GM21723 (cell line): ENCODE results near the gene PSMD8.
"Not testable (repeated sequence)": the region's sequence is repeated elsewhere in the genome, so short reads cannot be mapped to it uniquely, and the experiment has no call there.

ENCODE experiments used
- ATAC-seq: cut with Tn5 transposase; IDR thresholded peaks from one replicate; pipeline ENCODE4 v1.9.1; 2021; ENCODE audit warnings: mild to moderate bottlenecking, moderate library complexity; ENCODE audit not compliant: unreplicated experiment

PSMD8 gene

DNA sequence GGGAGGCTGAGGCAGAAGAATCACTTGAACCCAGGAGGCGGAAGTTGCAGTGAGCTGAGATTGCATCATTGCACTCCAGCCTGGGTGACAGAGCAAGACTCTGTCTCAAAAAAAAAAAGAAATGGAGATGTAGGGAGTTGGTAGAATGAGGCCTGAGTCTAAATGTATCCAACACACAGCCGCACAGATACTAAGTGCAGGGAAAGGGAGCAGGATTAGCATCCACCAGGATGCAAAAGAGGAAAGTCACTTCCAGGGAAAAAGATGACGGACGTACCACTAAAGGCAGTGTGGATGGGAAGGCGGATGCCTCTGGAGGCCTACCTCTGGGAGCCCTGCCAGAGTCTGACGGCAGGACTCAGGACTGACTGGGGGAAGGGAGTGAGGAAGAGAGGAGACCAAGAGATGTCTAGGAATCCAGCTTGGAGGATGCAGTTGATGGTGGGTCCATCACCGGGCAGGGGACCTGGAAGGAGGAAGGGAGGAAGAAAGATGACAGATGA lies 35.3 kb downstream of the PSMD8 start:
- ATAC-seq, result no peak

DNA sequence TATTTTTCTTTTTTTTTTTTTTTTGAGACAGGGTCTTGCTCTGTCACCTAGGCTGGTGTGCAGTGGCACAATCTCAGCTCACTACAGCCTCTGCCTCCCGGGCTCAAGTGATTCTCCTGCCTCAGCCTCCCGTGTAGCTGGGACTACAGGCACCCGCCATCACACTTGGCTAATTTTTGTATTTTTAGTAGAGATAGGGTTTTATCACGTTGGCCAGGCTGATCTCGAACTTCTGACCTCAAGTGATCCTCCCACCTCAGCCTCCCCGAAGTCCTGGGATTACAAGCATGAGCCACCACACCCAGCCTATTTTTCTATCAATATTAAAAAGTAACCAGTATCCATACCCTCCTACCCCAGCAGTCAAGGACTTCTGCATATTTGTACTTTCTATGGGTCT lies 36.0 kb downstream of the PSMD8 start:
- not testable (repeated sequence) for ATAC-seq

DNA sequence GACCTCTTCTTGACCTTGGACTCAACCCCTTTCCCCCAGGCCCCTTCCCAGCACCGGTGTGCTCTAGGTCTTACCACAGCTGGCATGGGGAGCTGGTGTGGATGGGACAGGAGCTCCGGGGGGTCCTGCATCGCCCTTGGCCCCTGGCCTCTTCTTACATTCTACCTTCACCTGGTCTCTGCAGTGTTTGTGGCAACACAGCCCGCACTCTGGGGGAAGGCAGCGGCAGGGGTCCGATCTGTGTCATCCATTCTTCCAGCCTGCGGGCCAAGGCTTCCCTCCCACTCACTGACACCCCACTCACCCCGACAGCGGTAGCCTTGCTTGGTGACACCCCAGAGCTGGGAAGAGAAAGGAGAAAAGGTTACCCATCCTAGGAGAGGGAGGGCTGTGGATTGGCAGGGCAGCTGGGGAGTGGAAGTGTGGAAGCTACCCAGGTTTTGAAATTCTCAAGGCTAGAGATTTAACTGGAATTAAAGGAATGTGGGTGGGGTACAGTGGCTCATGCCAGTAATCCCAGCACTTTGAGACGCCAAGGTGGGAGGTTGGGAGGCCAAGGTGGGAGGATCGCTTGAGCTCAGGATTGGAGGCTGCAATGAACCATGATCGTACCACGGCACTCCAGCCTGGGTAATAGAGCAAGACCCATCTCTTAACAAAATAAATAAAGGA lies 36.8 kb downstream of the PSMD8 start:
- no peak for ATAC-seq

DNA sequence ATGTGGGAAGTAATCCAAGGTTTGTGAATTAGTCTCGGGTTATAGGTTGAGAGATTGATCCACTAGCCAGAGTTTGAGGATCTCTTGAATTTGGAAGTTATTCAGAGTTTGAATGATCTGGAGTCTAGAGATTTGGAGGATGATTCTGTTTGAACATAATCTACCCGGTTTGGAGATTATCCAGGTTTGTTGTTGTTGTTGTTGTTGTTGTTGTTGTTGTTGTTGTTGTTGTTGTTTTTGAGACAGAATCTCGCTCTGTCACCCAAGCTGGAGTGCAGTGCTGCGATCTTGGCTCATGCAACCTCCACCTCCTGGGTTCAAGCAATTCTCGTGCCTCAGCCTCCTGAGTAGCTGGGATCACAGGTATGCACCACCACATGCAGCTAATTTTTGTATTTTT lies 37.5 kb downstream of the PSMD8 start:
- not testable (repeated sequence) for ATAC-seq

DNA sequence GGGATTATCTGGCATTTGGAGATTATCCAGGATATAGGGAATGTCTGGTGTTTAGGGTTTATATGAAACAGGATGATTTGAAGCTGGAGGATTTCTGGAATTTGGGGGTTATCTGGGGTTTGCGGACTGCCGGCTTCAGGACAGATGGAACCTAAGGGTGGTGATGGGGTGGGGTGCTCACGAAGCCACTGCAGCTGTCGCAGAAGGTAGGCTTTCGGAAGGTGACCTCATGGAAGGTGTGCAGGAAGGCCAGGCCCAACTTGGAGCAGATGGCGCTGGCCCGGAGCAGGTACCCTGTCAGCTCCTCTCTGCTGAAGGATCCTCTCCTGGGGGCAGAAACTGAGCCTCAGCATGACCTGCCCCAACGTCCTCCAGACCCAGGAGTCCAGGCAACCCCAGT lies 38.1 kb downstream of the PSMD8 start:
- ATAC-seq, result no peak

DNA sequence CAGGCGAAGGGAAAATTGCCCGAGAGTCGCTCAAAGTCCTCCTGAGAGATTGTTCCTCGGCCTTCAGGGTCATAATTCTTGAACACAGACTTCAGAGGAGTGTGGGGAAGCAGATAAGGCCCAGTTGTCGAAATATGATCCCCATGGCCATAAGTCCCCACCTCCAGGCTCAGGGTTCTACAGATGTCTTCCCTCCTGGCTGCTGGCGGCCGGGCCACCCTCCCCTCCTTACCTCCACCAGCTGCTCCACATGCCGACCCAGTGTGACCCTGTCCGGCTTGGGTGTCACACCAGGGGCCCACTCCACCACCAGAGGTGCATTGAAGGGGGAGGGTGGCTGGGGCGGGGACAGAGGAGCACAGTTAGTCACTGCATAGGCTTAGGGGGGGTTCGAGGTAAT lies 38.6 kb downstream of the PSMD8 start:
- no peak for ATAC-seq

DNA sequence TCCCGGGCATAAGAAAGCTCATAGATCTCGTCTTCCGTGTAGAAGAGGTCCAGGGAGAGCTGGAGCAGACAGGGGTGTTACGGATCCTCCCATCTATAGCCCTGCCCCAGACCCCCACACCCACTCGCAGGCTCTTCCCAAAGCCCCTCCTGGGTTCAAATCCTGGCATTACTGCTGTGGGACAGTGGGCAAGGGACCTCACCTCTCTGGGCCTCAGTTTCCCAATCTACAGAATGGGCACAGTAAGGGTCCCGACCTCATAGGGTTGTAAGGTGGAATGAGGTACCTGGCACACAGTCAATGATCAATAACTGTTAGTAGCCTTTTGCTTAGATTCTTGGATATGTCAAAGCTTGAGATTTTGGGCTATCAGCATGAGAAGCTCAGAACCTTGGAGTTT lies 39.0 kb downstream of the PSMD8 start:
- no peak for ATAC-seq

DNA sequence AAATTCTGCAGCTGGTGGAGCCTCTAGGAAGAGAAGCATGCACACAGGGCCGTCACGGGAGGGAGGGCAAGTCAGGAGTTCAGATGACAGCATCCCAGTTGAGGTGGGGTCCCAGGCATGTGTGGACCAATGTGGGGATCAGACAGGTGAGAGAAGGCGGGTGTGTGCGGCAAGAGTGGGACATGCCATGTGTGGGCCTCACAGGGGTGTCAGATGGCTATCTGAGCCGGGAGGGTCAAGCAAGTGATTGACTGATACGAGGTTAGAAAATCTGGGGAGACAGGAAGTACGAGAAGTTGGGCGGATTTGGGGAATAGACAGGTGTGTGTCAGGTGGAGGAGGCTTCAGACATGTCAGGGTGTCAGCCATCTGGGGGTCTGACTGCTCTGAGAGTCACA lies 42.8 kb downstream of the PSMD8 start:
- no peak for ATAC-seq

DNA sequence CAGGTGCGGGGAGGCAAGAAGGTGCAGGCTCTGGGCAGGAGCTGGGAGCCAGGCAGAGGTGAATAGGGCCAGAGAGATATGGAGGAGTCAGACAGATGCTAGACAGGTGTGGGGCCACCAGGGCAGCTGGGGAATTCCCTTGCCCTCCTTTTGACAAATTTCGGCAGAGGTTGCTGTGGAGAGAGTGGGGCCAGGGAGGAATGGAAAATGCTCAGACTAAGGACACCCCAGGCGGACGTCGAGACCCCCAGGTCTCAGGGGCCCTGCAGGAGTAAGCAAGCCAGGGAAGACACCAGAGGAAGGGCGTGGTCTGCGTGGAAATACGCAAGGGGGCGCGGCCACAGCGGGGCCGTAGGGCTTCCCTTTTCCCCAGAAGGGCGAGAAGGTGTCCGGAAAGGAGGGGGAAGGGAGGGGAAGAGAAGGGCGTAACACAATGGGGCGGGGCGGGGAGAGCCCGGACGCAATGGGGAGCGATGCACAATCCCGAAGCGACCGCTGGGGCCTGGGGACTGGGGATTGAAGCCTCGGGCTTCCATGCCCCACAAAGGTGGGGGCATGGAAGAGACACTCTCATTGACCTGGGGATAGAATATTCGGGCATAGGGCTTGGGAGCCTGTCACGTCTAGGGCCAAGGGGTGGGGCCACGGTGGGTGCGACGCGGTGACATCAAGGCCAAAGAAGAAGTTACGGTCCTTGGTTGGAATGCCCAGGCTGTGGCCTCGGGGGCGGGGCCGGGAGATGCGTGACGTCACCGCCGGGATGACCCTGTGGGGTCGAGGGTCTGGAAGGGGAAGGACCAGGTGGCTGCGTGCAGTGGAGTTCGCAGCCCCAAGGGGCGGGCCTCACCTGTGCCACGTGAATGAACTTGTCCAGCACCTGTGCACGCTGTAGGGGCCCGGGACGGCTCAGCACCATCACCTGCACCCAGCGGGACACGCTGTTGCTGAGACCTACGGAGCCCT lies 43.5 kb downstream of the PSMD8 start:
- no peak for ATAC-seq

DNA sequence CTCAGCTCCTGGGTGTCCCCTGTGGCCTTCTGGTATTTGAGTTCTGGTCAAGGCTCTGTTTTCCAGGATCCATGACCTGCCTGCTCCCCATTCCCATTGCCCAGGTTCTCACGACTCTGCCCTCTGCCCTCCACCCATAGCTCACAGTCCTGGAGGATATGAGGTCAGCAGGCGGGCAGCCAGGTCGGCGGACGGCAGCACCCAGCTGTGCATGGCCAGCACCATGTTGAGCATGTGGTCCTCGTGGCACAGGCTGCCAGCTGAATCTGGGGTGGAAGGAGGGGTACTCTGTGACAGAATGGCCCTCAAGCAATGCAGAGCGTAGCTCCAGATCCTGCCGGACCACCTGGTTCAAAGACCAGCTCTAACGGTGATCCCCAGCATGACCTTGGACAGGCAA lies 46.6 kb downstream of the PSMD8 start:
- no peak for ATAC-seq

DNA sequence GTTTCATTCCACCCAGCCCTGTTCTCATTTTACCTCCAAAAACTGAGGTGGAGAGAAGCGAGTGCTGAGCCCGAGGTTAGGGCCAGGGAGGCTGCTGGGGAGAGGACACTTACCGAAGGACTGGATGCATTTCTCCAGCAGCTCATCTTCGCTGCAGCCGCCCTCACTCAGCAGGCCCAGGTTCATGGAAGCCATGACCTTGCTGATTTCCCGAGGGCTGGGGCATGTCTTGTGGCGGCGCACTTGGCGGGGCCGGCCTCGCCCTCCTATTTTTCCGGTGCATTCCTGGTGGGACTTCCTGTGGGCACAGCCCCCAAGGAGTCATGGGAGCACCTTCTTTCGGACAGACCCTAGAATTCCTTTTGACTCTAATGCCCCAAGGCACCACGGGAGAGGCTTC lies 47.5 kb downstream of the PSMD8 start:
- no peak for ATAC-seq

DNA sequence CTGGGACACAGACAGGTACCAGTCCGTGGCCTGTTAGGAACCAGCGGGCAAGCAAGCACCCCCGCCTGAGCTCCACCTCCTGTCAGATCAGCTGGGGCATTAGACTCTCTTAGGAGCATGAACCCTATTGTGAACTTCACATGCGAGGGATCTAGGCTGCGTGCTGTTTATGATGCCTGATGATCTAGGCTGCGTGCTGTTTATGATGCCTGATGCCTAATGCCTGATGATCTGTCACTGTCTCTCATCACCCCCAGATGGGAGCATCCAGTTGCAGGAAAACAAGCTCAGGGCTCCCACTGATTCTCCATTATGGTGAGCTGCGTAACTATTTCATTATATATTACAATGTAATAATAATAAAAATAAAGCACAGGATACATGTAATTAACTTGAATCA lies 48.1 kb downstream of the PSMD8 start:
- no peak for ATAC-seq

DNA sequence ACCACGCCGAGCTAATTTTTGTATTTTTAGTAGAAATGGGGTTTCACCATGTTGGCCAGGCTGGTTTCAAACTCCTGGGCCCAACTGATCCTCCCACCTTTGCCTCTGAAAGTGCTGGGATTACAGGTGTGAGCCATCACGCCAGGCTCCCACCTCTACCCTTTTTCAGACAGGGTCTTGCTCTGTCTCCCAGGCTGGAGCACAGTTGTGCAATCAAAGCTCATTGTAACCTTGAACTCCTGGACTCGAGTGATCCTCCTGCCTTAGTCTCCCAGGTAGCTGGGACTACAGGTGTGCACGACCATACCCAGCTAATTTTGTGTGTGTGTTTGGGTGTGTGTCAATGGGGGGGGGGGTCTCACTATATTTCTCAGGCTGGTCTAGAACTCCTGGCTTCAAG lies 49.9 kb downstream of the PSMD8 start:
- no peak for ATAC-seq

DNA sequence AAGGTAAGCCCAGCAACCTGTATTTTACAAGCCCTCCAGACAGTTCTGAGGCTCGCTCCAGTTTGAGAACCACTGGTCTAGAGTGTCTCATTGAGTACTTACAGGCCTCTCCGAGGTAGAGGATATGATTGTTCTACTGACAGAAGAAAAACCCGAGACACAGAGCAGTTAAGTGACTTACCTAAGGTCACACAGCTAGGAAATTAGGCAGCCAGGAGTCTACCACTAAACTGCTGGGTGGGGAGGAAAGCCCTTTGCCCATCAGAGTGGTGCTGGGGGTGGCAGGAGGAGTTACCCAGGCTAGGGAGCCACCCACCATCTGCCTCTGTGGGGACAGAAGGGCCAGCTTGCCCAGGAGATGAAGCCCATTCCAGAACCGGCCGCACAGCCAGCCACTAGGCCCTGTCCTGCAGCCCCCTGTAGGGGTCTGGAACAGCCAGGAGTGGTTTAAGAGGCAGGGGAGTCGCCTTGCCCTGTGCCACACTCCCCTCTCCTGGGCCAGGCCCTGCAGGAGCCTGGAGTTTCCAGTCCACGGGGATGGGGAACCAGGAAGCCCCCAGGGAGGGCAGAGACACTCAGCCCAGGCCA lies 50.9 kb downstream of the PSMD8 start:
- ATAC-seq, result no peak

DNA sequence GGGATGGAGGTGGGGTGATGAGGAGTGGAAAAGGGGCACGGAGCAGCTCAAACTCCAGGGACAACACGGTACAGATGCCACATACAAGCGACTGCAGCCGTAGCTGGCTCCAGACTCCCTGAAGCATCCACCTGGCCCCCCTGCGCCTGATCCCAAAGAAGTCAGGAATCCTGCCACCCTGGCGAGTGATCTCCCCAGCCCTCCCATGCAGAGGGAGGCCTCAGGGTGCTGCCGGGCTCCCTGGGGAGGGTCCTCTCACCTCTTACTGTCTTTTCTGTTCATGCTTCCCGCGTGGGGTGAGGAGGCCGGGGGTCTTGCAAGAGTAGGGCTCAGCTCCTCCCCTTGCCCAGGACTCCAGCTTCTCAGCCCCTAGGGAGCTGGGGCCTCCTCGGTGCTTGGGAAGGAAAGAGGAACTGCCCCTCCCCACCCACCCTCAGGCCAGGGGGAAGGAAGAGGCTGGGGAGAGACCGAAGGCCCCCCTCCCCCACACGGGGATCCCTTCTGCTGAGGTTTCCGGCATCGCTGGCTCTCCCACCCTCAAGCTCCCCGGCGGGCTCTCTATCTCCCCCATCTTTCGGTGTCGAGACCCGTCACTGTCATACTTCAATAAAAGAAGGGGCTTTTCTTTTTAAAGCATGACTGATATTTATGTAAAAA lies 51.6 kb downstream of the PSMD8 start, which contains the start of gene RASGRP4:
Gene RASGRP4 (minus strand): TSS at position 410 of the 657 bp plus-strand sequence. CDS start 128 bp downstream, at position 282.
- ATAC-seq, result no peak

DNA sequence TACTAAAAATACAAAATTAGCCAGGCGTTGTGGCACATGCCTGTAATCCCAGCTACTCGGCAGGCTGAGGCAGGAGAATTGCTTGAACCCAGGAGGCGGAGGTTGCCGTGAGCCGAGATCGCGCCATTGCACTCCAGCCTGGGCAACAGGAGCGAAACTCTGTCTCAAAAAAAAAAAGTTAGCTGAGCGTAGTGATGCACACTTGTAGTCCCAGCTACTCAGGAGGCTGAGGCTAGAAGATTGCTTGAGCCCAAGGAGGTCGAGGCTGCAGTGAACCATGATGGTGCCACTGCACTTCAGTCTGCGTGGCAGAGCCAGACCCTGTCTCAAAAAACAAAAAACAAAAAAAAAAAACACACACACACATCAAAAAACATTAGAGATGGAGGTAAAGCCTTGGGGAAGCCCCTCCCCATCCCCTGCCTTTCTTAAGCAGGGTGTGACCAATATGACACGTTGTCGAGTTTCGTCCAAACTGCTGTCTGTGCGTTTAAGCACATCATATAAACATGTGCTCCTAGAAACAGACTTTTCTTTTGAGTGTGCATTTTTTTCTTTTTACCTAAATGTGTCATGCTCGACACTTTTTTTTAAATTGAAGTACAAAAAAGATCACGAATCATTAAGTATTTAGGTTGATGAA lies 52.8 kb downstream of the PSMD8 start:
- peak; percentile 61 for ATAC-seq

DNA sequence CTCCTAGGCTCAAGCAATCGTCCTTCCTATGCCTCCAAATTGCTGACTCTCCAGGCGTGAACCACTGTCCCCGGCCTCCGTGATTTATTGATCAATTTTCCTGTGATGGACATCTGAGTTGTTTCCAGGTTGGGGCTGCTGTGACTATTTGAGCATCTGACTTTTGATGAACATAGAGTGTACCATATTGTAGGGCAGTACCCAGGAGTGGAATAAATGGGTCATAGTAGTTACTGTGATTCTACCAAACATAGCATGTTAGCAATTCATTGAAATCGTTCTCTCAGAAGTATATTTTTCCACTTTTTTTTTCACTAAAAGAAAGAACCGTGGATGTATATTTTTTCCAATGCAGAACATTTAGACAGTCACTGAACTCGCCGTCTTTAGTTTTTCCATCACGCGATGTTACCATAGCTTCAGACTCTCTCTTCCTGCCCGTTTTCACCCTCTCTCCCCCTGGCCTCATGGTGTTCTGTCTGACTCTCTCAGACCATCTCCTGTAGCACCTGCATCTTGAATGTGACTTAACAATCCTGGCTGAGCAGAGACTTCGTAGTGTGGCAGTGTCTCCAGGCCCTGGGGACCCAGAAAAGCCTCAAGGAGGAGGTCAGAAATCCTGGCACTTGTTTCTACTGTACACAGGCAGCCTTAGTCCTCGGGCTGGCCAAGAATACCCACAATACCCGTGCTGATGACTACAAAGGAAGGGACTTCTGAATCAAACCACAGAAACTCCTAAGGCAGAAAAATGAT lies 54.9 kb downstream of the PSMD8 start:
- no peak for ATAC-seq

DNA sequence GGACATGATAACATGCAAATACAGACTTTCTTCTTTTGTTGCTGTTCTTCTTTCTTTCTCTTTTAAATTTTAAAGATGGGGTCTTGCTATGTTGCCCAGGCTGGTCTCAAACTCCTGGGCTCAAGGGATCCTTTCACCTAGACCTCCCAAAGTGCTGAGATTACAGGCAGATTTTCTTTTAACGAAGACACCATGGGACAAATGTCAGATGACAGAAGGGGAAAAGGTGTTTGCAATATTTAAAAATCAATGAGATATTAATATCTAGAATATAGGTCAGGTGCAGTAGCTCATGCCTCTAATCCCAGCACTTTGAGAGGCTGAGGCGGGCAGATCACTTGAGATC lies 55.4 kb downstream of the PSMD8 start:
- ATAC-seq, result no peak

DNA sequence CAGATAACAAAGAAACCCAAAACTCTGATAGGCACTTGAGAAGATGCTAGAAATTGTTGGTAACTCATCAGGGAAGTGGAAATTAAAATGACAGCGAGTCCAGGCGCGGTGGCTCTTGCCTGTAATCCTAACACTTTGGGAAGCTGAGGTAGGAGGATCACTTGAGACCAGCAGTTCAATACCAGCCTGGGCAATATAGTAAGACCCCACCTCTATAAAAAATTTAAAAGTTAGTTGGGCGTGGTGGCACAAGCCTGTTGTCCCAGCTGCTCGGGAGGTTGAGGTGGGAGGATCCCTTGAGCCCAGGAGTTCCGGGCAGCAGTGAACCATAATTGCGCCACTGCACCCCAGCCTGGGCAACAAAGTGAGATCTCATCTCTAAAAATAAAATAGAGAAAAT lies 56.6 kb downstream of the PSMD8 start:
- no peak for ATAC-seq

DNA sequence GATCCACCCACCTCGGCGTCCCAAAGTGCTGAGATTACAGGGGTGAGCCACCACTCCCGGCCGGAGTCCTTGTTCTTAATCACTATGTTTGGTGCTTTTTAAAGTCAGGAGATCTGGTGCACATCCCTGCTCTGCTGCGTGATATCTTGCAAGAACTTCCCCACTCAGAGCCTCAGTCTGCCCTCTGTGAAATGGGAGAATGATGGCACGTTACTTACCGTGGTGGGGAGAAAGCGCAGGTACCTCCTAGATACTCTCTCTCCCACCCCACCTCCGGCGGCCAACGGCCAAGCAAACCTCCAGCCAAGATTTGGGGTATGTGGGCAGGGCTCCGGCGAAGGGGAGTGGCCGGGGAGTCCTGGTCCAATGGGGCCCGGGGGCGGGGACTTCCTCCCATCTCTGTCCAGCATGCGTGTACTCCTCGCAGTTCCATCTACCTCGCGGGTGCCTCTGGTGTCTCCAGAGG lies 58.9 kb downstream of the PSMD8 start, which contains the start of gene RYR1:
Gene RYR1 (plus strand): TSS at position 424 of the 466 bp plus-strand sequence. CDS start 139 bp downstream, outside the sequence.
- no peak for ATAC-seq
